Measurements from ENCODE around the gene CMTR2. TPM values are rescaled to one million over a fixed set of nuclear protein-coding genes. Genes with fewer than 3 reads are reported as not detected.
"Not testable (repeated sequence)": the region's sequence is repeated elsewhere in the genome, so short reads cannot be mapped to it uniquely, and the experiment has no call there.

Gene CMTR2
- total and polyA plus RNA-seq, 2 experiments from 2014 or later, result 13.9 to 38.6 TPM

GRCh38 chr16:71327720-71328119 is 38.5 kb upstream of the CMTR2 start:
- no peak for TF ChIP-seq CTCF (IDR thresholded peaks at IDR 0.05; ENCODE audit: low read depth, low read length)
- Histone ChIP-seq H3K4me3 (no peak overlapping the region), H3K27ac (no peak overlapping the region), H3K4me1 (ENCODE audit: low read depth) (no peaks in the 10 kb centered on the region), H3K27me3 (no peaks in the 10 kb centered on the region), H3K9me3 (ENCODE audit: low read depth) (no peaks in the 10 kb centered on the region), H3K36me3 (no peaks in the 10 kb centered on the region)
- DNase-seq (ENCODE audit: low read depth in 1 of 2, low spot score in 1 of 2), result no peak

- H3K9me3 ChIP-seq (ENCODE audit: low read depth), result no peaks in the 10 kb centered on the region
- no peak for DNase-seq (ENCODE audit: low read depth in 1 of 2, low spot score in 1 of 2)
- no peak overlapping the region for H3K27ac ChIP-seq
- no peak overlapping the region for H3K4me3 ChIP-seq
- no peaks in the 10 kb centered on the region for H3K36me3 ChIP-seq
- no peak for TF ChIP-seq CTCF (IDR thresholded peaks at IDR 0.05; ENCODE audit: low read depth, low read length)
- H3K27me3 ChIP-seq, result no peaks in the 10 kb centered on the region
- no peaks in the 10 kb centered on the region for H3K4me1 ChIP-seq (ENCODE audit: low read depth)
These were observed 30.8 kb upstream of the CMTR2 start for GRCh38 chr16:71319999-71320398.

- Histone ChIP-seq H3K9me3 (ENCODE audit: low read depth) (no peaks in the 10 kb centered on the region), H3K4me1 (ENCODE audit: low read depth) (no peaks in the 10 kb centered on the region), H3K27ac (no peak overlapping the region), H3K4me3 (no peak overlapping the region), H3K27me3 (peaks cover 12% of the 10 kb centered on the region), H3K36me3 (no peaks in the 10 kb centered on the region)
- no peak for TF ChIP-seq CTCF (IDR thresholded peaks at IDR 0.05; ENCODE audit: low read depth, low read length)
- no peak for DNase-seq (ENCODE audit: low read depth in 1 of 2, low spot score in 1 of 2)
These were observed 26.1 kb upstream of the CMTR2 start for GRCh38 chr16:71315269-71315668.

GRCh38 chr16:71313591-71313990 is 24.4 kb upstream of the CMTR2 start:
- not testable (repeated sequence) for H3K4me1 ChIP-seq (ENCODE audit: low read depth); H3K27ac ChIP-seq; DNase-seq (ENCODE audit: low read depth in 1 of 2, low spot score in 1 of 2); H3K36me3 ChIP-seq; H3K9me3 ChIP-seq (ENCODE audit: low read depth); H3K4me3 ChIP-seq
- H3K27me3 ChIP-seq, result peaks cover 12% of the 10 kb centered on the region

GRCh38 chr16:71311553-71312158 is 22.5 kb upstream of the CMTR2 start:
- no peaks in the 10 kb centered on the region for H3K4me1 ChIP-seq (ENCODE audit: low read depth)
- no peaks in the 10 kb centered on the region for H3K36me3 ChIP-seq
- peak; percentile 75 for TF ChIP-seq CTCF (IDR thresholded peaks at IDR 0.05; ENCODE audit: low read depth, low read length)
- H3K27ac ChIP-seq, result no peak overlapping the region
- DNase-seq (ENCODE audit: low read depth in 1 of 2, low spot score in 1 of 2), result peak; percentile 28 to 78
- H3K9me3 ChIP-seq (ENCODE audit: low read depth), result no peaks in the 10 kb centered on the region
- H3K27me3 ChIP-seq, result peaks cover 12% of the 10 kb centered on the region
- H3K4me3 ChIP-seq, result no peak overlapping the region

GRCh38 chr16:71303938-71304337 is 14.7 kb upstream of the CMTR2 start:
- Histone ChIP-seq H3K27me3 (no peaks in the 10 kb centered on the region), H3K9me3 (ENCODE audit: low read depth) (no peaks in the 10 kb centered on the region), H3K4me1 (ENCODE audit: low read depth) (no peaks in the 10 kb centered on the region), H3K4me3 (no peak overlapping the region), H3K27ac (no peak overlapping the region), H3K36me3 (no peaks in the 10 kb centered on the region)
- TF ChIP-seq CTCF (IDR thresholded peaks at IDR 0.05; ENCODE audit: low read depth, low read length), result no peak
- DNase-seq (ENCODE audit: low read depth in 1 of 2, low spot score in 1 of 2), result peak in 1 of 2 donors; percentile 2
